ENCODE data around the gene PCCB.
"Not testable (repeated sequence)": the region's sequence is repeated elsewhere in the genome, so short reads cannot be mapped to it uniquely, and the experiment has no call there.

The PCCB gene

GRCh38 chr3:136350557-136350956, 100.4 kb downstream of the PCCB start:
- intact Hi-C loops (cut with DNase I; ENCODE audit: low total_unique reads) = no loop called here
- H3K27ac ChIP-seq = peak overlapping the region in 1 of 2 donors; percentile 18

DNA sequence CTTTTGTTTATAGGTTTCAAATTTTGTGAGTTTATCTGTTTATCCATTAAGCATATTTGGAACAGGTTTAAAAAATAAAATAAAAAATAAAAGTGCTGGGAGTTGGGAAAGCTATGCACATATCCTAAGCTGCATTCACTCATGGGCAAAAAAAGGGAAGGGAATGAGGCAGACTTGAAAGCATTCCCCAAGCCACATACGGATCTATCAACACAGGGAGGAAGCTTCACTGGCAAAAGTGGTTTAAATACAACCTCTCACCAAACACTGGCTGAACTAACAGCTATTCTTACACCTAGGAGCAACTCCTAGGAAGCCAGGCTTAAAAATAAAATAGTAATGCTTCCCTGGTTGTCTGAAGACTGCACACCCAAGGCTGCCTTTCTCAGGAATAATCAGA, 101.2 kb downstream of the PCCB start:
- intact Hi-C loops (cut with DNase I; ENCODE audit: low total_unique reads) = no loop called here
- no peak for TF ChIP-seq CTCF (IDR thresholded peaks at IDR 0.05)
- Histone ChIP-seq H3K9me3 (peaks cover 0 to 5% (median 0%) of the 10 kb centered on the region in 3 donors), H3K36me3 (peaks cover 3 to 29% (median 24%) of the 10 kb centered on the region in 3 donors), H3K4me1 (peaks cover 0 to 18% (median 9%) of the 10 kb centered on the region in 4 donors), H3K4me3 (no peak overlapping the region), H3K27ac (no peak overlapping the region), H3K27me3 (no peaks in the 10 kb centered on the region)
- no peak for DNase-seq

More at GRCh38 chr3:136350557-136350956, 100.4 kb downstream of the PCCB start:
- Histone ChIP-seq H3K36me3 (peaks cover 5 to 23% (median 16%) of the 10 kb centered on the region in 3 donors), H3K27me3 (no peaks in the 10 kb centered on the region), H3K4me1 (peaks cover 0 to 18% (median 9%) of the 10 kb centered on the region in 4 donors), H3K9me3 (no peaks in the 10 kb centered on the region), H3K4me3 (no peak overlapping the region)
- TF ChIP-seq CTCF (IDR thresholded peaks at IDR 0.05) = no peak
- DNase-seq = no peak

GRCh38 chr3:136351905-136352304, 101.8 kb downstream of the PCCB start:
- no peak for DNase-seq
- no peaks in the 10 kb centered on the region for H3K27me3 ChIP-seq
- intact Hi-C loops (cut with DNase I; ENCODE audit: low total_unique reads) = no loop called here
- H3K4me1 ChIP-seq = peaks cover 0 to 18% (median 9%) of the 10 kb centered on the region in 4 donors
- H3K36me3 ChIP-seq = peaks cover 0 to 34% (median 27%) of the 10 kb centered on the region in 3 donors
- H3K4me3 ChIP-seq = no peak overlapping the region
- TF ChIP-seq CTCF (IDR thresholded peaks at IDR 0.05) = no peak
- H3K9me3 ChIP-seq = peaks cover 0 to 5% (median 0%) of the 10 kb centered on the region in 3 donors
- no peak overlapping the region for H3K27ac ChIP-seq

GRCh38 chr3:136353461-136353860, 103.3 kb downstream of the PCCB start:
- H3K27ac ChIP-seq = no peak overlapping the region
- no peak for TF ChIP-seq CTCF (IDR thresholded peaks at IDR 0.05)
- H3K4me3 ChIP-seq = no peak overlapping the region
- peaks cover 0 to 5% (median 0%) of the 10 kb centered on the region in 3 donors for H3K9me3 ChIP-seq
- H3K36me3 ChIP-seq = peaks cover 0 to 38% (median 25%) of the 10 kb centered on the region in 3 donors
- intact Hi-C loops (cut with DNase I; ENCODE audit: low total_unique reads) = no loop called here
- H3K27me3 ChIP-seq = no peaks in the 10 kb centered on the region
- no peak for DNase-seq
- H3K4me1 ChIP-seq = peaks cover 0 to 18% (median 9%) of the 10 kb centered on the region in 4 donors

- H3K9me3 ChIP-seq = no peaks in the 10 kb centered on the region
- no peak overlapping the region for H3K27ac ChIP-seq
- no peak for DNase-seq
- no peaks in the 10 kb centered on the region for H3K27me3 ChIP-seq
- intact Hi-C loops (cut with DNase I; ENCODE audit: low total_unique reads) = no loop called here
- peaks cover 7 to 26% (median 19%) of the 10 kb centered on the region in 3 donors for H3K36me3 ChIP-seq
- no peak for TF ChIP-seq CTCF (IDR thresholded peaks at IDR 0.05)
- no peaks in the 10 kb centered on the region for H3K4me1 ChIP-seq
- H3K4me3 ChIP-seq = no peak overlapping the region
Observed at GRCh38 chr3:136366289-136366688, 116.1 kb downstream of the PCCB start.

DNA sequence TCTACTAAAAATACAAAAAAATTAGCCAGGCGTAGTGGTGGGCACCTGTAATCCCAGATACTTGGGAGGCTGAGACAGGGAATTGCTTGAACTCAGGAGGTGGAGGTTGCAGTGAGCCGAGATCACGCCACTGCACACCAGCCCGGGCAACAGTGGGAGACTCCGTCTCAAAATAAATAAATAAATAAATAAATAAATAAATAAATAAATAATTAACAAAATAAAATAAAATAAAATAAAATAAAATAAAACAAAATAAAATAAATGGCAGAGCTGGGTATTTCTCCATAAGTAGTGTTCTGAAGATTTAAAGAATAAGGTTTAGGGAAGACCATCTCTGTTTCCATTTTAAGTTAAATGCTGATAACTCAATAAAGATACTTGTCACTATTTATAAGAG, 125.7 kb downstream of the PCCB start:
- H3K4me1 ChIP-seq; H3K27ac ChIP-seq; DNase-seq; intact Hi-C loops (cut with DNase I; ENCODE audit: low total_unique reads); H3K4me3 ChIP-seq; H3K9me3 ChIP-seq; H3K27me3 ChIP-seq: not testable (repeated sequence)
- H3K36me3 ChIP-seq = peaks cover 8 to 19% (median 11%) of the 10 kb centered on the region in 3 donors

All from tibial artery (tissue), 4 donors.